Measurements from ENCODE around the gene PTBP3. TPM values are rescaled to one million over a fixed set of nuclear protein-coding genes. Genes with fewer than 3 reads are reported as not detected.
"Not testable (repeated sequence)": the region's sequence is repeated elsewhere in the genome, so short reads cannot be mapped to it uniquely, and the experiment has no call there.

PTBP3 gene
- total RNA-seq, 1 experiment from 2014 or later, result 73.1 TPM

GRCh38 chr9:112286926-112287325 lies 46.5 kb downstream of the PTBP3 start:
- TF ChIP-seq CTCF (IDR thresholded peaks at IDR 0.05; ENCODE audit: unreplicated experiment), result no peak
- no TSS peak for BruUV-seq (replicated peaks)
- Mint-ChIP-seq H3K4me1 (ENCODE audit: low read depth, unreplicated experiment) (peaks cover 12% of the 10 kb centered on the region), H3K4me3 (ENCODE audit: low read depth, unreplicated experiment) (no peak overlapping the region), H3K36me3 (ENCODE audit: insufficient read depth, unreplicated experiment) (peaks cover 13% of the 10 kb centered on the region), H3K9me3 (ENCODE audit: low read depth, unreplicated experiment) (peaks cover 14% of the 10 kb centered on the region), H3K27me3 (ENCODE audit: unreplicated experiment) (no peaks in the 10 kb centered on the region), H3K27ac (ENCODE audit: unreplicated experiment) (no peak overlapping the region)
- intact Hi-C loops (cut with micrococcal nuclease; ENCODE audit: unreplicated experiment), result no loop called here
- CTCF ChIA-PET, result no interaction called here
- no peak for DNase-seq

GRCh38 chr9:112285056-112285455 lies 48.4 kb downstream of the PTBP3 start:
- TF ChIP-seq CTCF (IDR thresholded peaks at IDR 0.05; ENCODE audit: unreplicated experiment), result no peak
- intact Hi-C loops (cut with micrococcal nuclease; ENCODE audit: unreplicated experiment), result no loop called here
- peaks cover 13% of the 10 kb centered on the region for H3K36me3 Mint-ChIP-seq (ENCODE audit: insufficient read depth, unreplicated experiment)
- CTCF ChIA-PET, result no interaction called here
- no peaks in the 10 kb centered on the region for H3K27me3 Mint-ChIP-seq (ENCODE audit: unreplicated experiment)
- peaks cover 14% of the 10 kb centered on the region for H3K9me3 Mint-ChIP-seq (ENCODE audit: low read depth, unreplicated experiment)
- H3K27ac Mint-ChIP-seq (ENCODE audit: unreplicated experiment), result no peak overlapping the region
- BruUV-seq (replicated peaks), result no TSS peak
- no peak for DNase-seq
- H3K4me3 Mint-ChIP-seq (ENCODE audit: low read depth, unreplicated experiment), result no peak overlapping the region
- H3K4me1 Mint-ChIP-seq (ENCODE audit: low read depth, unreplicated experiment), result peaks cover 12% of the 10 kb centered on the region

GRCh38 chr9:112283582-112284253 lies 49.7 kb downstream of the PTBP3 start:
- CTCF ChIA-PET, result no interaction called here
- H3K27ac Mint-ChIP-seq (ENCODE audit: unreplicated experiment), result no peak overlapping the region
- no peaks in the 10 kb centered on the region for H3K27me3 Mint-ChIP-seq (ENCODE audit: unreplicated experiment)
- peaks cover 8% of the 10 kb centered on the region for H3K36me3 Mint-ChIP-seq (ENCODE audit: insufficient read depth, unreplicated experiment)
- peaks cover 11% of the 10 kb centered on the region for H3K4me1 Mint-ChIP-seq (ENCODE audit: low read depth, unreplicated experiment)
- H3K4me3 Mint-ChIP-seq (ENCODE audit: low read depth, unreplicated experiment), result no peak overlapping the region
- DNase-seq, result no peak
- H3K9me3 Mint-ChIP-seq (ENCODE audit: low read depth, unreplicated experiment), result peaks cover 14% of the 10 kb centered on the region
- TF ChIP-seq CTCF (IDR thresholded peaks at IDR 0.05; ENCODE audit: unreplicated experiment), result no peak
- no TSS peak for BruUV-seq (replicated peaks)
- intact Hi-C loops (cut with micrococcal nuclease; ENCODE audit: unreplicated experiment), result no loop called here

- DNase-seq; H3K27me3 Mint-ChIP-seq (ENCODE audit: unreplicated experiment); H3K4me3 Mint-ChIP-seq (ENCODE audit: low read depth, unreplicated experiment); H3K36me3 Mint-ChIP-seq (ENCODE audit: insufficient read depth, unreplicated experiment); H3K4me1 Mint-ChIP-seq (ENCODE audit: low read depth, unreplicated experiment); CTCF ChIA-PET; H3K27ac Mint-ChIP-seq (ENCODE audit: unreplicated experiment); intact Hi-C loops (cut with micrococcal nuclease; ENCODE audit: unreplicated experiment); BruUV-seq (replicated peaks): not testable (repeated sequence)
- H3K9me3 Mint-ChIP-seq (ENCODE audit: low read depth, unreplicated experiment), result peaks cover 14% of the 10 kb centered on the region
These were observed 50.6 kb downstream of the PTBP3 start for GRCh38 chr9:112282841-112283240.

- CTCF ChIA-PET, result interaction anchor here (0.8 kb wide), 1 partner anchor 10 kb away, joined by 3 read pairs; no protein-coding TSS in a partner anchor
- no peak for DNase-seq
- no TSS peak for BruUV-seq (replicated peaks)
- peaks cover 10% of the 10 kb centered on the region for H3K9me3 Mint-ChIP-seq (ENCODE audit: low read depth, unreplicated experiment)
- peaks cover 8% of the 10 kb centered on the region for H3K36me3 Mint-ChIP-seq (ENCODE audit: insufficient read depth, unreplicated experiment)
- TF ChIP-seq CTCF (IDR thresholded peaks at IDR 0.05; ENCODE audit: unreplicated experiment), result no peak
- no peak overlapping the region for H3K4me3 Mint-ChIP-seq (ENCODE audit: low read depth, unreplicated experiment)
- intact Hi-C loops (cut with micrococcal nuclease; ENCODE audit: unreplicated experiment), result no loop called here
- H3K27me3 Mint-ChIP-seq (ENCODE audit: unreplicated experiment), result no peaks in the 10 kb centered on the region
- peaks cover 8% of the 10 kb centered on the region for H3K4me1 Mint-ChIP-seq (ENCODE audit: low read depth, unreplicated experiment)
- H3K27ac Mint-ChIP-seq (ENCODE audit: unreplicated experiment), result no peak overlapping the region
These were observed 52.5 kb downstream of the PTBP3 start for GRCh38 chr9:112280904-112281303.

All from Calu3 (cell line).